GM19397 (cell line): ENCODE data around the gene FAM111A.

Experiments used
- ATAC-seq: cut with Tn5 transposase; IDR thresholded peaks from one replicate; pipeline ENCODE4 v1.9.1; 2021; ENCODE audit warnings: mild to moderate bottlenecking, moderate library complexity; ENCODE audit not compliant: unreplicated experiment

The FAM111A gene

GRCh38 chr11:59179121-59179520, 36.5 kb downstream of the FAM111A start:
- ATAC-seq = no peak

GRCh38 chr11:59180168-59180776, 37.6 kb downstream of the FAM111A start:
- no peak for ATAC-seq

- ATAC-seq = no peak
These were observed 38.3 kb downstream of the FAM111A start for GRCh38 chr11:59180907-59181306.

GRCh38 chr11:59181746-59182456, 39.2 kb downstream of the FAM111A start:
- ATAC-seq = no peak

GRCh38 chr11:59182457-59183151, 39.9 kb downstream of the FAM111A start:
- no peak for ATAC-seq

- ATAC-seq = no peak
These were observed 41.1 kb downstream of the FAM111A start for GRCh38 chr11:59183771-59184170.

GRCh38 chr11:59184691-59185339, 42.2 kb downstream of the FAM111A start:
- ATAC-seq = no peak

- ATAC-seq = no peak
These were observed 42.8 kb downstream of the FAM111A start for GRCh38 chr11:59185386-59185945.

- peak; percentile 66 for ATAC-seq
These were observed 43.5 kb downstream of the FAM111A start for GRCh38 chr11:59186130-59186594.

- no peak for ATAC-seq
These were observed 44.4 kb downstream of the FAM111A start for GRCh38 chr11:59187035-59187434.

- ATAC-seq = no peak
These were observed 44.9 kb downstream of the FAM111A start for GRCh38 chr11:59187587-59187986.

GRCh38 chr11:59188954-59189353, 46.3 kb downstream of the FAM111A start:
- no peak for ATAC-seq

- ATAC-seq = no peak
These were observed 47.3 kb downstream of the FAM111A start for GRCh38 chr11:59189986-59190385.

- no peak for ATAC-seq
These were observed 48.4 kb downstream of the FAM111A start for GRCh38 chr11:59191095-59191494.

- ATAC-seq = no peak
These were observed 49.2 kb downstream of the FAM111A start for GRCh38 chr11:59191890-59192289.

- no peak for ATAC-seq
These were observed 49.9 kb downstream of the FAM111A start for GRCh38 chr11:59192446-59193020.

GRCh38 chr11:59193587-59194130, 51.0 kb downstream of the FAM111A start:
- ATAC-seq = no peak

GRCh38 chr11:59195586-59195985, 52.9 kb downstream of the FAM111A start:
- no peak for ATAC-seq

- ATAC-seq = no peak
These were observed 54.1 kb downstream of the FAM111A start for GRCh38 chr11:59196777-59197176.

- ATAC-seq = no peak
These were observed 55.3 kb downstream of the FAM111A start for GRCh38 chr11:59197991-59198390.
